HG03354 (cell line): ENCODE results near the gene MORC2.

ENCODE experiments used
- ATAC-seq: cut with Tn5 transposase; IDR thresholded peaks from one replicate; pipeline ENCODE4 v1.9.1; 2021; ENCODE audit warnings: mild to moderate bottlenecking; ENCODE audit not compliant: unreplicated experiment, poor library complexity, severe bottlenecking

MORC2 gene

DNA sequence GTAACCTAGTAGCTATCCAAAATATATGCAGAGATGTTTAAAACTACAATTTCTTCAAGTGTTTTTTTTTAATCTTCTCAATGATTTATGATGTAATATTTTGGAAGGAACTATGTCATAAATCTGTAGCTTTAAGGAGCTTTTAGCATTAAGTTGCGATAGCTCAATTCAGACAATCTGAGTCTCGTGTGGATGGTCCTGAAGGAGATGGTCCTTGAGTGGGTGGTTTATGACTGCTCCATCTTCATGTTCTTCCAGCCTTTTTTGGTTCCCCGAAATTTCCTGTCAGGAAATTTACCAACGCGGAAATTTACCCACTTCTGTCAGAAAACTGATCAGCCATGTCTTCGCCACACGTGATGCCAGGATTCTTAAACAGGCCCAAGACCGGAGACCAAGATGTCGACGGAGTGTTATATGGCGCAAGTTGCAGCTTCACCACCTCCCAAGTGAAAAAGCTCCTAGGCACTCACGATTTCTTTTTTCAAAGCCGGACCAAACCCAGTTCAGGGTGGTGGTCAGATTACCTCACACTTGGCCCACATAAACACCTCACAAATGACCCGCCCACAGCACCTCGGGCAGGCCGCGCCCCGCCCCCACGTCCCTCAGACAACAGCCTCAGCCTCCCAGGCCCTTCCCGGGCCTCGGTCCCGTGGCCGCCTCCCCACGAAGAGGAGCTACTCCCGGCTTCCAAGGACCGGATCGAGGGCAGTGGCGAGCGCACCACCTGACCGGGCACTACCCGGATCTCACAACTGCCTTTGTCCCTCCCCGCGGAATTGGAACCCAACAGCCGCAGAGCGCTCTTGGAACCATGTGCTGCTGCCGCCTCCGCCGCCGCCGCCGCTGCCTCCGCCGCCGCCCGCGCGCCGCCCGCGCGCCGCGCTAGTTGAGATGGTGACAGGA, at the start of gene MORC2:
Gene MORC2, minus strand, starts transcription at position 760 of the 909 bp plus-strand sequence. CDS start 885 bp downstream, outside the sequence.
- peak; percentile 35 for ATAC-seq

DNA sequence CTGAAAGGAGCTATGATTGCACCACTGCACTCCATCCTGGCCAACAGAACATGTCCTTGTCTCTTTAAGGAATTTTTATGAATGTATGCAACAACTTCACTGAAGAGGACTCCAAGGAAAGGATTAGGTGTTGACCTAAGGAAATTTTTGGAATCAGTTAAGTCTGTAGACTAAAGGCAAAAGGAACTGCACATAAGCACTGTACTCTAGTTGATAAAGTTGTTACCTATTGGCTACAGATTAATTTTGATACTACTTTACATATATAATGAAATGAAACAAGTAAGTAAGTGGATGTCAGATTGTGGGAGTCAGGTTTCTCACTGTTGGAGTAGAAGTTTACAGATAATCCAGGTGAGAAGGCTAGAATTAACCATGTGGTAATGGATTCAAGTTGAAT, 37.0 kb upstream of the MORC2 start:
- no peak for ATAC-seq

DNA sequence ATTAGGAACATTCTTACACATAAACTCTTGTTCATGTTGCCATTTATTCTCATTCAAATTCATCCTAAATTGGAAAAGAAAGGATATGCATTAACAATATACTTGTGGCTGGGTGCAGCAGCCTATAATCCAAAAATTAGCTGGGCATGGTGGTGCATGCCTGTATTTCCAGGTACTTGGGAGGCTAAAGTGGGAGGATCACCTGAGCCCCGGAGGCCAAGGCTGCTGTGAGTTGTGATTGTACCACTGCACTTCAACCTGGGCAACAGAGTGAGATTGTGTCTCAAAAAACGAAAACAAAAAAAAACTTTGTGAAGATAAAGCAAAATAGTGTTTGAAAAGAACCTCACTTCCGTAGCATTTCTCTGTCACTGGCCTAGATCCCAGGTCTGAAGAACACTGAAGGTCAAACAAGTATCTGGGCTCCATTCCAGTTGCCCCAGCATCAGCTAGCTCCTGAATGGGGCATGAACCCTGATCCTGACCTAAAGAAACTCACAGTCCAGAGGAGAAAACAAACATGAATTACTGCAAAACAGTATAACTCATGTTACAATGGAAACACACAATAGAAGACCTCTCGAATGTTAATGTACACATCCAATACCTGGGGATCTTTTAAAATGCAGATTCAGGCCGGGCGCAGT, 32.7 kb upstream of the MORC2 start:
- ATAC-seq = no peak

DNA sequence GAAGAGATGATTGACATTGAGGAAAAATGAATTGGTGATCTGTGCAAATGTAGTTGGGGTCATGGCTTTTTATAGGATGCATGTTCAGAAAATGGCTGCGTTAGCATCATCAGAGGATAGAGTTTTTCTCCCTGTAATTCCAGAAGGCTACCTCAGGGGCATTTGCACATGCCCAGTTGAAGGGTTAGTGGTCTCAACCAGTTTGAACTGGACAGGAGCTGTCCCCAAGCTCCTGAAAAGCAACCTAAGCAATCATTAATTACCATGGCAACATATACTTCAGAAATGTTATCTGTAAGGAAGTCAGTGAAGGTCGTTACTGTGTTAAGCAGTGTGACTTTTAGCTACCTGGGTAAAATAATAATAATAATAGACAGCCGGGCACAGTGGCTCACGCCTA, 29.8 kb upstream of the MORC2 start:
- no peak for ATAC-seq

DNA sequence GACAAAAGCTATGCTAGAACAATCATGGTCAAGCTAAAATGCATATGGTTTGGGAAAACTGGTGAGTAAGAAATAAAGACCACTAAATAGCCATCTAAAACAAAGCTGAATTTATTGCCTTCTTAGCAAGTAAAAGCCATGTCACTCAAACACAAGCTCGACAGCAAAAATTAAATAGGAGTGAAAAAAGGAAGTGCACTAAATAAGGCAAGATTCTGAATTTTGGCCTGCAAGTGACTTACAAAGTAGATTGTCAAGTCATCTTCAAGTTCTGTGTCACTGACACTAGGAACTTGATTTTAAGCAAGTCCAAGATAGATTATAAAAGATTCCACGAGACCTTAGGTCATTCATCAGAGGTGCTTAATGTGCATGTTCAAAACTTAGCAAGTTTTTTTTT, 27.9 kb upstream of the MORC2 start:
- no peak for ATAC-seq

DNA sequence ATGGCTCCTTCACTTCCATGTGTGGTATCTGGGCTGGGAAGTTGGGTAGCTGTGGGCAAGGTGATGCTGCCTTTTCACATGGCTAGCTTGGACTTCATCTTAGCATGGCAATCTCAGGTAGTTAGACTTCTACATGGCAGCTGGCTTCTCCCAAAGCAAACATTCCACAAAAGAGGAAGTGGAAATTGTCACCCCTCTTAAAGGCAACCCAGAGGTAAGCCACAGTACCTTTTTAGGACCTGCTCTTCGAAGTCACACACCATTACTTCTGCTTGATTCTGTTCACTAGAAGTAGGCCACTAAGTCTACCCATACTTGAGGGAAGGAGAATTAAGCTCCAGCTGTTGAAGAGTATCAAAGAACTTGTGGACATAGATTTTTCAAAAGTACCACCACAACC, 26.4 kb upstream of the MORC2 start:
- no peak for ATAC-seq

DNA sequence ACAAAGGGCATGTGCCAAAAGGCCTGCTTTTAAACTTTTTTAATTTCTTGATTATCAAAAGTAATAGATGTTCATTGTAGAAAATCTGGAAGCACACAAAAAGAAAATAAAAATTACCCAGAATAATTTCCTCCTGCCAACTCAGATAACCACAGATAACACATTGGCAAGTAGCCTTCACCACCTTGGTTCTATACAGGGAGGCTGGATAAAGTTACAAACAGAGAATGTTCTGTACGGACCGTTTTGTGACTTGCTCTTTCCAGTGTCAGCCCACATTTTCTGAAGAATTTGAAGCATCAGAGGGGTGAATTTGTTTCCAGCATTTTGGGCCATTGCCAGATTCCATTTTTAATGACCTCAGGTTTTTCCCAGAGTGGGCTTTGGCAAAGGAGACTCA, 24.0 kb upstream of the MORC2 start:
- no peak for ATAC-seq

DNA sequence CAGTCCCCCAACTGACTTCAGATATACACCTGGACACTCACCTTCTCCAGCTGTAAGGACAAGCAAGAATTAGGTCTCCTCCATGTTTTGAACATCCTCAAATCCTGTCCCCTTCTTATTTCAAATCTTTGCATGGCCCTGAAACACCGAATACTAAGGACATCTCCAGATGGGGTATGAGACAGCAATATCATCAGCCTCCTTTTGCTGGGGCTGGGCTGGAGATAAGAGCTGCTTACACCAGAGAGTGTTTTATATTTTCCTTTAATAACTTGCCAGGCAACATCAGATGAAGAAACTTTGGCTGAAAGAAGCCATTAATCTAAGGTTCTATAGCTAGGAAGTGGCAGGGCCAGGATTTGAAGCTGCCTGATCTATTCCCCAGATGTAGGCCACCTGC, 22.1 kb upstream of the MORC2 start:
- no peak for ATAC-seq

DNA sequence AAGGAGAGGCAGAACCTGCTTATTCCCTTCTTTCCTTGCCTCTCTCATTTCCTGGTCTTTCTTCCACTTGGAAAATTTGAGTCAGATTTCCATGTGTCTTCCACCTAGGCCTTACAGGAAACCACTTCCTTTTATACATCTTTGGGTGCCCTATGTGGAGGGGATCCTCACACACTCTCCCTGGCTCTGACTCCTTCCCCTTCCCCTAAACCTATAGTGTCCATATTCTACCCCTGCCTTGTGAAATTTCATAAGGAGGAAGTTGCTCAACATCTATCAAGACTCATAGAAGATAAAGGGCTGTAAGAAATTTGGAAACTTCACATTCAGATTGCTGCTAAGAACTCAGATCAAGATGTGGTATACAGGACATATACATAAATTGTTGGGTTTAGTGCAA, 20.9 kb upstream of the MORC2 start:
- no peak for ATAC-seq

DNA sequence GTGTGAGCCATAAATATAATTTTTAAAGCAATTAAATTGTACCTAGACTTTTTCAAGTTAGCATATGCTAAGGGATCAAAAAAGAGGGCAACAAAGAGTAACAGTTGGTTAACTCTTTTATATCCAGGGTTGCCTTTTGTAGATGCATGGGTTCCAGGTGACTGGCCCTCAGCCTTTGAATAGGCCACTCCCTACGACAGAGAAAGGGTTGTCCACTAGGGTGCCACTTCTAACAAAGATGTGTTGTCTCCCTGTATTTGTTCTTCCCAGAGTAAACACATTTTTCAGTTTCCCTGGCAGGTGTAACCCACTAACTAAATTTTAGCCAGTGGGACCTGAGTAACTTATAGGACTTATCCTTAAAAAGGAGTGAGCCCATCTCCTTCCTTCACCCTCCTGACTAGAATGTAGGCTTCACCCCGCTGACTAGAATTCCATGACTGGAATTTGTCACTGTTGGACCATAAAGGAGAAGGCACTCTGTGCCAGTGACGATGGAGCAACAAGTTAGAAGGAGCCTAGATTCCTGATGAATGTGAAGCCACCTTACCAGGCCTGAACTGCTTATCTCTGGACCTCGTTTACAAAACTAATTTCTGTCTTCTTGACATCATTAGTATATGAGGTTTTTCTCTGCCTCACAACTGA, 17.1 kb upstream of the MORC2 start:
- no peak for ATAC-seq

DNA sequence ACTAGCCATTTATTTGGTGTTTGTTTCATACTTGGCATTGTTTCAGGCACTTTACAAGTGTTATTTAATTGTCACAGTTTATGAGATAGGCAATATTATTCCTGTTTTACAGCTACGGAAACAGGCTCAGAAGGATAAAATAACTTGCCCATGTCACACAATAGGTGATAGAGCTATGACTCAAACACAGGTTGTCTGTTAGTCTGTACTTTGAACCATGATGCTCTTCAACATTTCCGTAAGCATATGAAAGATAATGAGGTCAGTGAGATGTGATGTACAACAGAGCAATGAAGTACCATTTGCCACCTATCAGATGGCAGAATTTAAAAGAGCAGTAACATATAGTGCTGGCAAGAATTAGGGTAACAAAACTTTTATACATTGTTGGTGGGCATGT, 15.7 kb upstream of the MORC2 start:
- ATAC-seq = no peak

DNA sequence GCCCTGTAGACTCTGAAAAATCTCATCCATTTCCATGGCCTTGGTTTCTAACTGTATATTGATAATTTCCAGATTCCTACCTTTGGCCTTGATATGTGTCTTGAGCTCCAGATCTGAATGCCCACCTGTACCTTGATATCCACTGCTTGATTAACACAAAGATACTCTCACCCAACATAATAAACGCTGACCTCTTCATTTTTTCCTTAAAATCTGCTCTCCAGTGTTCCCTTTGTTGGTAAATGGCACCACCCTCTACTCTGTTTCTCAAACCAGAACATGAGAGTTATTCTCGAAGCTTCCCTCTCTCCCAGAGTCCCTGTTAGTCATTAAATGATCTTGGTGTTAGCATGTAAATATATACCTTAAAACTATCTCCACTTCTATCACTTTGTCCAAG, 13.9 kb upstream of the MORC2 start:
- no peak for ATAC-seq

DNA sequence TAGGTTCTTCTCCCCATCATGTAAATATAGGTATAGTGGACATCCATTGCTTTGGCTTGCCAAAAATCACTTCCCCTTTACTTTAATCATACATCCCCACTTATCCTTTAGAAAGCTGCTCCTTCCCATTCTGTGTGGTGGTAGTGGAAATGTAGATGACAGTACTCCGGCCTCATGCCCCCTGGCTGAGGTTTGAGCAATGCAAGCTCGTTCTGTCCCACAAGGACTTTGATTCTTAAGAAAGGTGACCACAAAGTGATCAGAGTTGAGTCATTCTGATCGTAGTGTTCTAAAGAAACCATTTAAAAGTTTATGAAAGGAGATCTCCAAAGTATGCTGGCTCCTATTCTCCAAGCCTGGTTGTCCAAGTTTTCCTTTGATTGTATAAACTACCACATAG, 11.4 kb upstream of the MORC2 start:
- ATAC-seq = no peak

DNA sequence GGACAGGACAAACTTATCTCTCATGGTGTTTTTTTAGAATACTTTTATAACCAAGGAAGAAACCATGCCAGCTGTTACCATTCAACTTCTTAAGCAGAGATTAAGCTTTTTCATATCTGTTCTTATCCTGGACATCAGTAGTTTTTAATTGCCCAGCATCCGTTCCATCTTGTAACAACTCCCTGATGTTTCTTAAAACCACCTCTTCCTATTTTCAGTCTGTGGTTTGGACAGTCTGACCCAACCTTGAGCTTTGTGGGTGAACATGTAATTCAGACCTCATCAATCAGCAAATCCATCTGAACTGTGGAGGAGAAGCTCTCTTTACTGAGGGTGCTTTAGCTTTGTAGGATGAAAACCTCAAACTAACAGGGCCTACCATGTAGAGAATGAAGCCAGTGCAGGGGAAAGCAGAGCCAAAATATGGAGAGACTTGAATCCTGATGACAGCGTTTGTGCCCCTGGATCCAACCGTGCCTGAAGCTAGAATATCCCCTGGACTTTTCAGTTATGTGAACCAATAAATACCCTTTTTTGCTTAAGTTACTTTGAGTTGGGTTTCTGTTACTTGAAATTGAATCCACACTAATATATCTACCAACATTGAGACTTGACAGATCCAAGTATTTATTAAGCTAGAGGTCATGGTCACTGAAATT, 9.9 kb upstream of the MORC2 start:
- ATAC-seq = no peak

DNA sequence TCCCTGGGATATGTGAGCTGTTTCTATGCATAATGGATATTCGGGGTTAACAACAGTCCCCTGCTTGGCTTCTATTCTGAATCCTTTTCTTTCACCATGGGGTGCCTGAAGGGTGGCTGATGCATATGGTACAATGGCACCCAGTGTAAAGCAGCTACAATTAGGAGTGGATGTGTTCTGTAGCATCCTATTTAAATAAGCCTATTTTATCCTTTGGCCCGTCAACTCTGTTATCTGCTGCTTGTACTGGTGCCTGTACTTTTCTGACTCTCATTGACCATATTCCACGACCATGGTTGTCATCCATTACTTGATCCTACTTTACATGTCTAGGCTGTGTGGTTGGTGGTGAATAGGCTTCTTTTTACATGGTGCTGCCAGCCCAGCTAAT, 1.8 kb upstream of the MORC2 start:
- no peak for ATAC-seq

DNA sequence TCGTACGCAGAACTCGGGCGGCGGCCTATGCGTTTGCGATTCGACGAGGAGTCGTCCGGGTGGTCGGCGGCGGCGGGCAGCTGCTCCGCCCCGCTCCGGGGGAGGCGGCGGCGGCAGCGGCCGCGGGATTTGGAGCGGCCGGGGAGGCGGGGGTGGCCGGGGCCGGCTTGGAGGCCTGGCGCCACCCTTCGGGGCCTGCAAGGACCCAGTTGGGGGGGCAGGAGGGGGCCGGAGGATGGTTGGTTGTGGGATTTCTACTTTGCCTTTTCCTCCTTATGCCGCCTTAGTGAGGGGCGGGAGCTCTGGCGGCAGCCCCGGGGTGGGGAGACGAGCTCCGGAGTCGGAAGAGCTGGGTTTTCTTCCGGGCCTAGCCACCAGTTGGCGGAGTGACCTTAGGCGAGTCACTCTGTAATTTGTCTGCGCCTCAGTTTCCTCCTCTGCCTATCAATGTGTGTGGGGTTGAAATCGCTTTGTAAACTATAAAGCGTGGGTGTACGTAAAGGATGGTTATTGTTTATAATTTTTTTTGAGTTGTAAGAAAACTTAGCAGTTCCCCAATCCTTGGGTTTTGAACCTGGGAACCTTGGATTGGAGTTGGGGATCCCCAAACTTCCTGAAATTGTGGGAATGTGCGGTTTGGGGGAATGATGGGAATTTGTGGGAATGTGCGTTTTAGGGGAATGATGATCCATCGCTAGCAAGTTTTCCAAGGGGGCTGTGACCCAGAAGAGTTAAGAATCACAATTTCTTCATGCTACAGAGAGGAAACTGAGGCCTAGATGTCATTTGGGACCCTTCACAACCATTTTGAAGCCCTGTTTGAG, 1.2 kb upstream of the MORC2 start:
- peak; percentile 42 for ATAC-seq

DNA sequence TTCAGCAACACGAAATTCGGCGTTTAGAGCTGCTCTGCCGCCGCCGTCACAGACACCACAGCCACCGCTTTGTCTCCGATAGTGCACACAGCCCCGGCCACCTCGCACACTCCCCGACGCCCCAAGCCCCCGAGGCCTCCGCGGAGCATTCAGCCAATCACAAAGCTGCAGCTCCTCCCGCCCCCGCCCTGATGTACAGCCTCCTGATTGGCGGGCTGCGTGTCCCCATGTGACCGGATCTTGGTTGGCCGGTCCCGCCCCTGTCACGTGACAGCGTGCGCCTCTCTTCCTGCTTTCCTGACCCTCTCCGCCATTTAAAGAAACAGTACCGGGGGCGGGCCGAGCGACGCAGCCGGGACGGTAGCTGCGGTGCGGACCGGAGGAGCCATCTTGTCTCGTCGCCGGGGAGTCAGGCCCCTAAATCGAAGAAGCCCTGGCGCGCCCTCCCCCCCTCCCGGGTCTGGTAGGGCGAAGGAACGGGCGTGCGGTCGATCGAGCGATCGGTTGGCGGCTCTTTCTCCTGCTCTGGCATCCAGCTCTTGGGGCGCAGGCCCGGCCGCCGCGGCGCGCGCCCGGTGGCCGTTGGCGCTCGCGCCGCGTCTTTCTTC, 454 bp upstream of the MORC2 start, which contains the start of gene TUG1:
Gene TUG1, plus strand, starts transcription at position 342 of the 608 bp plus-strand sequence.
- peak; percentile 86 for ATAC-seq

DNA sequence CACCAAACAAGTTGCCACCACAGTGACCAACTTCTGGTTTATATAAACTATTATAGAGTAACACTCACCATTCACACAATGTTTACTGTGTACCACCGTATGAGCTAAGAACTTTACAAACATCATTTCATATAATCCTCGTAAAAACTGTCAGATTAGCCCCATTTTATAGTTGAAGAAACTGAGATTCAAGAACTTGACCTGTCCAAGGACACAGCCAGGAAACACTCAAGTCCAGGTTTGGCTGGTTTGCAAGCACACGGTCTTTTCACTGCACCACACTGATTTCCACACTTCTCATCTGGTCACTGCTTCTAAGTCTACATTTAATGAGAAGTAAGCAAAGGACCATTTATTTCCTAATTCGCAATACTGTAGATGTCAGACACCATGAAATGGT, 3.7 kb downstream of the MORC2 start:
- ATAC-seq = no peak

DNA sequence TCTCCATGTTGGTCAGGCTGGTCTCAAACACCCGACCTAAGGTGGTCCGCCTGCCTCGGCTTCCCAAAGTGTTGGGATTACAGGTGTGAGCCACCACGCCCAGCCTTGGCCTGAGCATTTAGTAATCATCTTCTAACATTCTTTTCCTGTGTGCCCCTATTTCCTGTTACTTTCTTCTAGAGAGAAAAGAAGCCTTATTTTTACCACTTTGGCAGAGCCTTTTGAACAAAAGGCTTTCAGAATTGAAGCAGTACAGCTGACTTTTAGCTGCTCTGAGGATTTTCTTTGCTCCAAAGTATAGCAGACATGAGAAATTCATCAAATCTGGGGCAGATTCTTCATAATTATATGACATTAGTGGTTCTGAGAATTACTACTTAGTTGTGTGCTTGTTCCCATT, 13.4 kb downstream of the MORC2 start:
- ATAC-seq = no peak
